Astrocyte (in vitro differentiated cells and primary cell): ENCODE data around the gene MCM3AP. TPM values are rescaled to one million over a fixed set of nuclear protein-coding genes. Genes with fewer than 3 reads are reported as not detected.

Experiments used
- DNase-seq: peaks from one replicate; pipeline ENCODE4 v3.0.0-alpha.2; 2010; ENCODE audit warnings: low read depth
- FAIRE-seq: peaks from 2 replicates; lab custom pipeline; 2011; peaks lifted over from hg19 to GRCh38; lab: Jason Lieb, UNC
- H2AFZ ChIP-seq: 2 replicates; pipeline ENCODE4 v1.6.0; 2012; ENCODE audit warnings: low read depth, low read length, inconsistent platforms
- H3K27ac ChIP-seq: 2 replicates; pipeline ENCODE4 v1.5.1; 2011; ENCODE audit warnings: low read depth, low read length, inconsistent platforms
- H3K27me3 ChIP-seq: 2 replicates; pipeline ENCODE4 v1.6.0; 2011; ENCODE audit warnings: low read length, inconsistent platforms; ENCODE audit not compliant: insufficient read depth
- H3K36me3 ChIP-seq: 2 replicates; pipeline ENCODE4 v1.5.1; 2011; ENCODE audit warnings: low read length, inconsistent platforms; ENCODE audit not compliant: insufficient read depth
- H3K4me1 ChIP-seq: 2 replicates; pipeline ENCODE4 v1.5.1; 2011; ENCODE audit warnings: low read length, inconsistent platforms; ENCODE audit not compliant: insufficient read depth
- H3K4me2 ChIP-seq: 2 replicates; pipeline ENCODE4 v1.6.0; 2012; ENCODE audit warnings: low read length, inconsistent platforms
- H3K4me3 ChIP-seq: 2 replicates; pipeline ENCODE4 v1.5.1; 2011; ENCODE audit warnings: low read depth, mild to moderate bottlenecking, low read length, inconsistent platforms; ENCODE audit not compliant: insufficient read depth
- H3K79me2 ChIP-seq: 2 replicates; pipeline ENCODE4 v1.6.0; 2012; ENCODE audit warnings: mild to moderate bottlenecking, low read length, inconsistent platforms; ENCODE audit not compliant: insufficient read depth
- H3K9ac ChIP-seq: 2 replicates; pipeline ENCODE4 v1.6.0; 2012; ENCODE audit warnings: mild to moderate bottlenecking, low read length, inconsistent platforms
- H3K9me3 ChIP-seq: 2 replicates; pipeline ENCODE4 v1.5.1; 2012; ENCODE audit warnings: low read depth, mild to moderate bottlenecking, low read length, inconsistent platforms; ENCODE audit not compliant: insufficient read depth
- H4K20me1 ChIP-seq: 2 replicates; pipeline ENCODE4 v1.6.0; 2012; ENCODE audit warnings: low read length, inconsistent platforms; ENCODE audit not compliant: insufficient read depth
- H3K27ac Mint-ChIP-seq: one replicate; pipeline ENCODE4 v1.8.0; 2021; ENCODE audit warnings: mild to moderate bottlenecking, mixed read lengths; ENCODE audit not compliant: unreplicated experiment
- H3K27me3 Mint-ChIP-seq: one replicate; pipeline ENCODE4 v1.8.0; 2021; ENCODE audit warnings: low read depth, mixed read lengths; ENCODE audit not compliant: unreplicated experiment
- H3K36me3 Mint-ChIP-seq: one replicate; pipeline ENCODE4 v1.8.0; 2021; ENCODE audit warnings: low read depth, mixed read lengths; ENCODE audit not compliant: unreplicated experiment
- H3K4me1 Mint-ChIP-seq: one replicate; pipeline ENCODE4 v1.8.0; 2021; ENCODE audit warnings: low read depth, mixed read lengths; ENCODE audit not compliant: unreplicated experiment
- H3K4me3 Mint-ChIP-seq: one replicate; pipeline ENCODE4 v1.8.0; 2021; ENCODE audit warnings: mild to moderate bottlenecking, moderate library complexity, mixed read lengths; ENCODE audit not compliant: unreplicated experiment
- H3K9me3 Mint-ChIP-seq: one replicate; pipeline ENCODE4 v1.8.0; 2021; ENCODE audit warnings: mild to moderate bottlenecking, mixed read lengths; ENCODE audit not compliant: unreplicated experiment
- CTCF ChIP-seq: IDR thresholded peaks from 2 replicates; pipeline ENCODE4 v1.5.1; 2011; ENCODE audit warnings: low read depth, mild to moderate bottlenecking, inconsistent platforms, low read length, moderate library complexity; ENCODE audit not compliant: insufficient read depth
- EZH2 ChIP-seq: IDR thresholded peaks from 2 replicates; pipeline ENCODE4 v1.6.1; 2012; ENCODE audit warnings: mild to moderate bottlenecking, low read length, inconsistent platforms; ENCODE audit not compliant: insufficient read depth
- total RNA-seq: library from RNA; stranded (reverse); gene quantifications from 2 replicates; pipeline ENCODE4 v1.2.1, GENCODE V29; 2021

The MCM3AP gene
- total RNA-seq, 1 donor from 2014 or later = 84.2 TPM

- Mint-ChIP-seq H3K4me3 (no peak overlapping the region), H3K27ac (peak overlapping the region; percentile 69), H3K9me3 (no peaks in the 10 kb centered on the region), H3K36me3 (peaks cover 4% of the 10 kb centered on the region), H3K4me1 (peaks cover 5% of the 10 kb centered on the region), H3K27me3 (peaks cover 2% of the 10 kb centered on the region)
- DNase-seq (peak; percentile 78), FAIRE-seq (no peak)
- Histone ChIP-seq H3K4me2 (peak overlapping the region; percentile 77), H3K4me1 (peaks cover 22% of the 10 kb centered on the region), H3K27ac (peak overlapping the region; percentile 73), H4K20me1 (no peaks in the 10 kb centered on the region), H3K79me2 (peaks cover 4% of the 10 kb centered on the region), H3K9me3 (no peaks in the 10 kb centered on the region), H3K9ac (peak overlapping the region; percentile 57), H3K4me3 (no peak overlapping the region), H2AFZ (peak overlapping the region; percentile 27), H3K27me3 (no peaks in the 10 kb centered on the region), H3K36me3 (no peaks in the 10 kb centered on the region)
- TF ChIP-seq CTCF (no peak), EZH2 (no peak)
Observed at GRCh38 chr21:46295177-46295770, 9.9 kb upstream of the MCM3AP start.

GRCh38 chr21:46294647-46295176 lies 9.3 kb upstream of the MCM3AP start:
- peak overlapping the region; percentile 73 for H3K27ac ChIP-seq
- Mint-ChIP-seq H3K4me3 (no peak overlapping the region), H3K36me3 (peaks cover 4% of the 10 kb centered on the region), H3K27me3 (peaks cover 2% of the 10 kb centered on the region), H3K27ac (peak overlapping the region; percentile 41), H3K9me3 (no peaks in the 10 kb centered on the region), H3K4me1 (peaks cover 5% of the 10 kb centered on the region)
- peak overlapping the region; percentile 57 for H3K9ac ChIP-seq
- H3K4me2 ChIP-seq = peak overlapping the region; percentile 77
- peak; percentile 82 for DNase-seq
- peaks cover 22% of the 10 kb centered on the region for H3K4me1 ChIP-seq
- peak overlapping the region; percentile 27 for H2AFZ ChIP-seq
- H3K79me2 ChIP-seq = peaks cover 7% of the 10 kb centered on the region
- no peak overlapping the region for H3K4me3 ChIP-seq
- no peak for FAIRE-seq
- peaks cover 3% of the 10 kb centered on the region for H4K20me1 ChIP-seq
- no peaks in the 10 kb centered on the region for H3K27me3 ChIP-seq
- H3K36me3 ChIP-seq = no peaks in the 10 kb centered on the region
- no peaks in the 10 kb centered on the region for H3K9me3 ChIP-seq
- TF ChIP-seq EZH2 = no peak
- TF ChIP-seq CTCF = no peak

DNA sequence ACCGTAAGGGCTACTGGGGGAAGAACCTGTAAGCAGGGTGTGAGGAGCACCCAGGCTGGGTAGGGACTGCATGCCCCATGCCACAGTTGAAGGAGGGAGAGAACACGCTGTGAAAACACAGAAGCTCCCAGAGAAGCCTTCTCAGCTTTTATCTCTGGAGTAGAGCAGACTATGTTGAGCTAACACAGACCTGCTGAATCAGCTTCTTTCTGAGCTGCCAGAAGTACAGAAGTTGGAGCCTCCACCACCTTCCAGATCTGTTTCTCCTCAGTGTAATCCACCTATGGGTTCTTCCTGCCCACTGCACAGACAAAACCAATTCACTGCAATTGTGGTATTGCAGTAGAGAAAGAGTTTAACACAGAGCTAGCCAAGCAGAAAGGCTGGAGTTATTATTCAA lies 6.2 kb upstream of the MCM3AP start:
- H4K20me1 ChIP-seq = peaks cover 4% of the 10 kb centered on the region
- Mint-ChIP-seq H3K4me1 (peaks cover 11% of the 10 kb centered on the region), H3K27me3 (no peaks in the 10 kb centered on the region), H3K27ac (no peak overlapping the region), H3K4me3 (no peak overlapping the region), H3K36me3 (peaks cover 2% of the 10 kb centered on the region), H3K9me3 (no peaks in the 10 kb centered on the region)
- no peak overlapping the region for H3K4me3 ChIP-seq
- FAIRE-seq (no peak), DNase-seq (no peak)
- no peak overlapping the region for H3K27ac ChIP-seq
- H2AFZ ChIP-seq = no peak overlapping the region
- no peaks in the 10 kb centered on the region for H3K9me3 ChIP-seq
- no peak overlapping the region for H3K9ac ChIP-seq
- H3K4me1 ChIP-seq = peaks cover 19% of the 10 kb centered on the region
- no peaks in the 10 kb centered on the region for H3K27me3 ChIP-seq
- H3K36me3 ChIP-seq = no peaks in the 10 kb centered on the region
- H3K79me2 ChIP-seq = peaks cover 16% of the 10 kb centered on the region
- TF ChIP-seq CTCF = no peak
- no peak for TF ChIP-seq EZH2
- H3K4me2 ChIP-seq = no peak overlapping the region
